Measurements from ENCODE around the gene F2RL3.

DNA sequence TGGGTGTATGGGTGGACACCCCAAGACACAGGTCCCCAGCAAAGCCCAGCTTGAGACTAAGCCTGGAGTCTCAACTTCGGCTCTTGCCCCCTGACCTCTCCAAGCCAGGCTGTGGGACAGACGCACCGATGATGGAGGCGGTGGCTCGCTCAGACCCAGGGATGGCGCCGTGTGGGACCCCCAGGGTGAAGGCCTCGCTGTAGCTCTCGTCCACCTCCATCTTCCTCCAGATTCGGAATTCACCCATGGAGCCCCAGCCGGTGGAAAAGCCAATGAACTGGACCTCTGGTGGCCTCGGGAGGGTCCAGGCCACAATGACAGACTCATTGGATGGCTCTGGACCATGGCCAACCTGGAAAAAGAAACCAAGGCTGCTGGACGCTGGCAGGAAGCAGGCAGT is 39.1 kb downstream of the F2RL3 start:
- no peak for TF ChIP-seq CTCF (IDR thresholded peaks at IDR 0.05)
- TF ChIP-seq POLR2A (IDR thresholded peaks at IDR 0.05) = no peak
- TF ChIP-seq EP300 (IDR thresholded peaks at IDR 0.05) = no peak

Measured in stomach (tissue), 4 donors.